ENCODE results near the gene KCNH3.
A peak's percentile ranks its signal among the peaks of the same experiment; 100 is the strongest.
"Not testable (repeated sequence)": the region's sequence is repeated elsewhere in the genome, so short reads cannot be mapped to it uniquely, and the experiment has no call there.

Gene KCNH3

GRCh38 chr12:49538510-49539403, at the start of gene KCNH3:
Gene KCNH3 (plus strand): TSS chr12:49539030. CDS start chr12:49539417, 387 bp downstream.
- peak; percentile 84 to 86 for DNase-seq

GRCh38 chr12:49489154-49489553, 49.7 kb upstream of the KCNH3 start:
- DNase-seq: no peak

GRCh38 chr12:49489720-49490119, 49.1 kb upstream of the KCNH3 start:
- no peak for DNase-seq

- DNase-seq: no peak
Observed at GRCh38 chr12:49491823-49492222, 47.0 kb upstream of the KCNH3 start.

- DNase-seq: no peak
Observed at GRCh38 chr12:49493900-49494299, 44.9 kb upstream of the KCNH3 start.

- no peak for DNase-seq
Observed at GRCh38 chr12:49496417-49497360, 42.1 kb upstream of the KCNH3 start.

- no peak for DNase-seq
Observed at GRCh38 chr12:49501895-49502294, 36.9 kb upstream of the KCNH3 start.

- DNase-seq: no peak
Observed at GRCh38 chr12:49502590-49502989, 36.2 kb upstream of the KCNH3 start.

- no peak for DNase-seq
Observed at GRCh38 chr12:49503674-49504180, 35.1 kb upstream of the KCNH3 start.

- no peak for DNase-seq
Observed at GRCh38 chr12:49505672-49506071, 33.2 kb upstream of the KCNH3 start.

GRCh38 chr12:49507139-49507538, 31.7 kb upstream of the KCNH3 start:
- DNase-seq: no peak

- not testable (repeated sequence) for DNase-seq
Observed at GRCh38 chr12:49509681-49510080, 29.1 kb upstream of the KCNH3 start.

GRCh38 chr12:49511410-49511809, 27.4 kb upstream of the KCNH3 start:
- DNase-seq: no peak

GRCh38 chr12:49512546-49512945, 26.3 kb upstream of the KCNH3 start:
- no peak for DNase-seq

- DNase-seq: no peak
Observed at GRCh38 chr12:49515266-49515665, 23.6 kb upstream of the KCNH3 start.

- no peak for DNase-seq
Observed at GRCh38 chr12:49518914-49519573, 19.8 kb upstream of the KCNH3 start.

GRCh38 chr12:49519574-49519936, 19.3 kb upstream of the KCNH3 start:
- no peak for DNase-seq

GRCh38 chr12:49521389-49521788, 17.4 kb upstream of the KCNH3 start:
- DNase-seq: no peak

- DNase-seq: no peak
Observed at GRCh38 chr12:49524660-49525324, 14.0 kb upstream of the KCNH3 start.

GRCh38 chr12:49525942-49526341, 12.9 kb upstream of the KCNH3 start:
- no peak for DNase-seq

GRCh38 chr12:49527361-49528130, 11.3 kb upstream of the KCNH3 start:
- no peak for DNase-seq

GRCh38 chr12:49529414-49529813, 9.4 kb upstream of the KCNH3 start:
- DNase-seq: no peak

All from activated CD4-positive, alpha-beta T cell treated with anti-CD3 and anti-CD28 coated beads, Interleukin-2, amount 50 U/mL, for 4 hours (primary cell).